Neural cell (in vitro differentiated cells): ENCODE data around the gene CCDC182.

Source experiments
- EP300 ChIP-seq: fragments of 450-650 bp; conservative IDR thresholded peaks from 2 replicates; pipeline ENCODE4 v1.6.1; 2014; ENCODE audit warnings: antibody characterized with exemption, mild to moderate bottlenecking, moderate library complexity; ENCODE audit not compliant: poor library complexity, severe bottlenecking
- EZH2 ChIP-seq: fragments of 200-600, 300-800 bp; shearing (Covaris generic), sonication (generic); IDR thresholded peaks from 2 replicates; pipeline ENCODE4 v1.6.1; 2014; ENCODE audit warnings: antibody characterized with exemption, low read length, borderline replicate concordance, mild to moderate bottlenecking; ENCODE audit not compliant: insufficient read depth, poor library complexity, severe bottlenecking
- MXI1 ChIP-seq: fragments of 450-650 bp; conservative IDR thresholded peaks from 2 replicates; pipeline ENCODE4 v1.6.1; 2014; ENCODE audit warnings: antibody characterized with exemption, mild to moderate bottlenecking; ENCODE audit not compliant: poor library complexity, severe bottlenecking
- POLR2AphosphoS5 ChIP-seq: IDR thresholded peaks from 2 replicates; pipeline ENCODE4 v1.6.1; 2012
- RAD21 ChIP-seq: fragments of 450-650 bp; conservative IDR thresholded peaks from 2 replicates; pipeline ENCODE4 v1.6.1; 2014; ENCODE audit warnings: antibody characterized with exemption, mild to moderate bottlenecking, moderate library complexity
- SMC3 ChIP-seq: fragments of 450-650 bp; conservative IDR thresholded peaks from 2 replicates; pipeline ENCODE4 v1.6.1; 2014; ENCODE audit warnings: antibody characterized with exemption, mild to moderate bottlenecking, moderate library complexity; ENCODE audit not compliant: poor library complexity
- TAF1 ChIP-seq: IDR thresholded peaks from 2 replicates; pipeline ENCODE4 v1.6.1; 2012; ENCODE audit warnings: low read depth
- TF ChIP-seq, protein P1 (sequence below): IDR thresholded peaks from 2 replicates; pipeline ENCODE4 v1.6.1; 2012; ENCODE audit warnings: borderline replicate concordance
- TF ChIP-seq, protein P2 (sequence below): fragments of 450-650 bp; IDR thresholded peaks from 2 replicates; pipeline ENCODE4 v1.5.1; 2014; ENCODE audit warnings: antibody characterized with exemption, mild to moderate bottlenecking, moderate library complexity; ENCODE audit not compliant: poor library complexity, severe bottlenecking

DNA sequence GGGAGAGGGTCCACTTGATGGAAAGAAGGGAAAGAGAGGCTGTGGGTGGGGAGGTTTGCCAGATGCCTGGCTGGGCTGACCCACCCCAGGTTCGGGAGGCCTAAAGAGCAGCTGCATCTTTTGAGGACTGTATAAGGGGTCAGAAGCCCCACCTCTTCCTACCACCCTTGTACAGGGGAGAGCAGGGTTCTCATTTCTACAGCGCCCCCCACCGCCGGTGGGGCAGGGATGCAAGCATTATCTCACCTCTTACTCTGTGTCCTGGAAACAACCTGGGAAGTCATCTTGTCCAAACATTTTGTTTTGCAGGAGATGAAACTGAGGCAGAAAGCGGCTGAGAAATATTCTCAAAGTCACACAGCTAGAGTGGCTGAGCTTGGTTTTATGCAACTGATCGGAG, 22.5 kb upstream of the CCDC182 start:
- TF ChIP-seq, protein P1, sequence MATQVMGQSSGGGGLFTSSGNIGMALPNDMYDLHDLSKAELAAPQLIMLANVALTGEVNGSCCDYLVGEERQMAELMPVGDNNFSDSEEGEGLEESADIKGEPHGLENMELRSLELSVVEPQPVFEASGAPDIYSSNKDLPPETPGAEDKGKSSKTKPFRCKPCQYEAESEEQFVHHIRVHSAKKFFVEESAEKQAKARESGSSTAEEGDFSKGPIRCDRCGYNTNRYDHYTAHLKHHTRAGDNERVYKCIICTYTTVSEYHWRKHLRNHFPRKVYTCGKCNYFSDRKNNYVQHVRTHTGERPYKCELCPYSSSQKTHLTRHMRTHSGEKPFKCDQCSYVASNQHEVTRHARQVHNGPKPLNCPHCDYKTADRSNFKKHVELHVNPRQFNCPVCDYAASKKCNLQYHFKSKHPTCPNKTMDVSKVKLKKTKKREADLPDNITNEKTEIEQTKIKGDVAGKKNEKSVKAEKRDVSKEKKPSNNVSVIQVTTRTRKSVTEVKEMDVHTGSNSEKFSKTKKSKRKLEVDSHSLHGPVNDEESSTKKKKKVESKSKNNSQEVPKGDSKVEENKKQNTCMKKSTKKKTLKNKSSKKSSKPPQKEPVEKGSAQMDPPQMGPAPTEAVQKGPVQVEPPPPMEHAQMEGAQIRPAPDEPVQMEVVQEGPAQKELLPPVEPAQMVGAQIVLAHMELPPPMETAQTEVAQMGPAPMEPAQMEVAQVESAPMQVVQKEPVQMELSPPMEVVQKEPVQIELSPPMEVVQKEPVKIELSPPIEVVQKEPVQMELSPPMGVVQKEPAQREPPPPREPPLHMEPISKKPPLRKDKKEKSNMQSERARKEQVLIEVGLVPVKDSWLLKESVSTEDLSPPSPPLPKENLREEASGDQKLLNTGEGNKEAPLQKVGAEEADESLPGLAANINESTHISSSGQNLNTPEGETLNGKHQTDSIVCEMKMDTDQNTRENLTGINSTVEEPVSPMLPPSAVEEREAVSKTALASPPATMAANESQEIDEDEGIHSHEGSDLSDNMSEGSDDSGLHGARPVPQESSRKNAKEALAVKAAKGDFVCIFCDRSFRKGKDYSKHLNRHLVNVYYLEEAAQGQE, result no peak
- TF ChIP-seq, protein P2, sequence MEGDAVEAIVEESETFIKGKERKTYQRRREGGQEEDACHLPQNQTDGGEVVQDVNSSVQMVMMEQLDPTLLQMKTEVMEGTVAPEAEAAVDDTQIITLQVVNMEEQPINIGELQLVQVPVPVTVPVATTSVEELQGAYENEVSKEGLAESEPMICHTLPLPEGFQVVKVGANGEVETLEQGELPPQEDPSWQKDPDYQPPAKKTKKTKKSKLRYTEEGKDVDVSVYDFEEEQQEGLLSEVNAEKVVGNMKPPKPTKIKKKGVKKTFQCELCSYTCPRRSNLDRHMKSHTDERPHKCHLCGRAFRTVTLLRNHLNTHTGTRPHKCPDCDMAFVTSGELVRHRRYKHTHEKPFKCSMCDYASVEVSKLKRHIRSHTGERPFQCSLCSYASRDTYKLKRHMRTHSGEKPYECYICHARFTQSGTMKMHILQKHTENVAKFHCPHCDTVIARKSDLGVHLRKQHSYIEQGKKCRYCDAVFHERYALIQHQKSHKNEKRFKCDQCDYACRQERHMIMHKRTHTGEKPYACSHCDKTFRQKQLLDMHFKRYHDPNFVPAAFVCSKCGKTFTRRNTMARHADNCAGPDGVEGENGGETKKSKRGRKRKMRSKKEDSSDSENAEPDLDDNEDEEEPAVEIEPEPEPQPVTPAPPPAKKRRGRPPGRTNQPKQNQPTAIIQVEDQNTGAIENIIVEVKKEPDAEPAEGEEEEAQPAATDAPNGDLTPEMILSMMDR, result no peak
- no peak for TF ChIP-seq EZH2
- no peak for TF ChIP-seq SMC3
- no peak for TF ChIP-seq POLR2AphosphoS5
- TF ChIP-seq RAD21, result no peak
- TF ChIP-seq EP300, result no peak
- no peak for TF ChIP-seq MXI1
- no peak for TF ChIP-seq TAF1
